ENCODE measurements around the gene FAM184B.
"Not testable (repeated sequence)": the region's sequence is repeated elsewhere in the genome, so short reads cannot be mapped to it uniquely, and the experiment has no call there.

Gene FAM184B

GRCh38 chr4:17713779-17714178 is 67.6 kb downstream of the FAM184B start:
- DNase-seq: no peak

GRCh38 chr4:17712166-17712565 is 69.3 kb downstream of the FAM184B start:
- DNase-seq: no peak

- DNase-seq: not testable (repeated sequence)
Observed at GRCh38 chr4:17711206-17711605, 70.2 kb downstream of the FAM184B start.

- no peak for DNase-seq
Observed at GRCh38 chr4:17709763-17710068, 71.7 kb downstream of the FAM184B start.

- no peak for DNase-seq
Observed at GRCh38 chr4:17708992-17709762, 72.2 kb downstream of the FAM184B start.

- no peak for DNase-seq
Observed at GRCh38 chr4:17707671-17708070, 73.8 kb downstream of the FAM184B start.

GRCh38 chr4:17705107-17705506 is 76.3 kb downstream of the FAM184B start:
- no peak for DNase-seq

- no peak for DNase-seq
Observed at GRCh38 chr4:17704020-17704650, 77.3 kb downstream of the FAM184B start.

GRCh38 chr4:17702641-17703040 is 78.8 kb downstream of the FAM184B start:
- DNase-seq: no peak

- DNase-seq: no peak
Observed at GRCh38 chr4:17701882-17702281, 79.5 kb downstream of the FAM184B start.

GRCh38 chr4:17701138-17701839 is 80.1 kb downstream of the FAM184B start:
- no peak for DNase-seq

- DNase-seq: no peak
Observed at GRCh38 chr4:17699380-17699779, 82.0 kb downstream of the FAM184B start.

- no peak for DNase-seq
Observed at GRCh38 chr4:17698116-17698515, 83.3 kb downstream of the FAM184B start.

GRCh38 chr4:17695341-17695740 is 86.1 kb downstream of the FAM184B start:
- DNase-seq: no peak

GRCh38 chr4:17694552-17694951 is 86.9 kb downstream of the FAM184B start:
- DNase-seq: no peak

- no peak for DNase-seq
Observed at GRCh38 chr4:17690898-17691297, 90.5 kb downstream of the FAM184B start.

- no peak for DNase-seq
Observed at GRCh38 chr4:17690135-17690534, 91.3 kb downstream of the FAM184B start.

GRCh38 chr4:17688011-17688441 is 93.4 kb downstream of the FAM184B start:
- no peak for DNase-seq

GRCh38 chr4:17687237-17687857 is 94.1 kb downstream of the FAM184B start:
- no peak for DNase-seq

GRCh38 chr4:17684648-17685047 is 96.8 kb downstream of the FAM184B start:
- not testable (repeated sequence) for DNase-seq

- DNase-seq: no peak
Observed at GRCh38 chr4:17682222-17682566, 99.2 kb downstream of the FAM184B start.

- DNase-seq: no peak
Observed at GRCh38 chr4:17681281-17682221, 99.9 kb downstream of the FAM184B start.

Measured in NCI-H1417 treated with DMSO at 0.1 percent for 48 hours (cell line).